SJCRH30 (cell line): ENCODE results near the gene PRSS33. TPM values are rescaled to one million over a fixed set of nuclear protein-coding genes. Genes with fewer than 3 reads are reported as not detected.

Source experiments
- DNase-seq, 2 experiments: peaks; one replicate each; pipeline ENCODE4 v3.0.0-alpha.2; 2015 to 2020
- H3K27ac ChIP-seq: fragments of 250-450 bp; sonication (Bioruptor Pico); 2 replicates; pipeline ENCODE4 v1.5.1; 2020; ENCODE audit warnings: mild to moderate bottlenecking, moderate library complexity
- H3K27me3 ChIP-seq: fragments of 250-450 bp; sonication (Bioruptor Pico); 2 replicates; pipeline ENCODE4 v1.5.1; 2020; ENCODE audit warnings: mild to moderate bottlenecking, moderate library complexity
- H3K36me3 ChIP-seq: fragments of 250-450 bp; sonication (Bioruptor Pico); 2 replicates; pipeline ENCODE4 v1.5.1; 2020; ENCODE audit warnings: mild to moderate bottlenecking, moderate library complexity
- H3K4me1 ChIP-seq: fragments of 250-450 bp; sonication (Bioruptor Pico); 2 replicates; pipeline ENCODE4 v1.5.1; 2020; ENCODE audit warnings: mild to moderate bottlenecking, moderate library complexity
- H3K4me3 ChIP-seq: fragments of 250-450 bp; sonication (Bioruptor Pico); 2 replicates; pipeline ENCODE4 v1.5.1; 2020; ENCODE audit warnings: mild to moderate bottlenecking, moderate library complexity
- H3K9me3 ChIP-seq: fragments of 250-450 bp; sonication (Bioruptor Pico); replicated peaks from 2 replicates; pipeline ENCODE4 v1.5.1; 2020; ENCODE audit warnings: mild to moderate bottlenecking, moderate library complexity
- total RNA-seq: library from RNA; depleted of rRNA; stranded (reverse); fragments of >200 nt; shearing (Covaris generic); gene quantifications from 2 replicates; pipeline ENCODE4 v1.2.3, GENCODE V29; 2014

PRSS33 gene
- total RNA-seq, 1 experiment from 2014 or later, result not detected

- Histone ChIP-seq H3K36me3 (peaks cover 84% of the 10 kb centered on the region), H3K27me3 (no peaks in the 10 kb centered on the region), H3K4me1 (peaks cover 6% of the 10 kb centered on the region; the same call in 1 of the 2 replicates), H3K4me3 (no peak overlapping the region), H3K9me3 (no peaks in the 10 kb centered on the region), H3K27ac (no peak overlapping the region)
- no peak for DNase-seq
Observed at GRCh38 chr16:2769675-2770056, 17.7 kb downstream of the PRSS33 start.

GRCh38 chr16:2769100-2769529, 18.2 kb downstream of the PRSS33 start:
- H3K4me1 ChIP-seq, result peaks cover 3% of the 10 kb centered on the region; the same call in 1 of the 2 replicates
- H3K4me3 ChIP-seq, result no peak overlapping the region
- no peaks in the 10 kb centered on the region for H3K27me3 ChIP-seq
- no peak for DNase-seq
- no peak overlapping the region for H3K27ac ChIP-seq
- peaks cover 87% of the 10 kb centered on the region for H3K36me3 ChIP-seq
- no peaks in the 10 kb centered on the region for H3K9me3 ChIP-seq

GRCh38 chr16:2768403-2769089, 18.8 kb downstream of the PRSS33 start:
- Histone ChIP-seq H3K4me1 (no peaks in the 10 kb centered on the region), H3K27ac (no peak overlapping the region), H3K9me3 (no peaks in the 10 kb centered on the region), H3K36me3 (peaks cover 89% of the 10 kb centered on the region), H3K4me3 (no peak overlapping the region), H3K27me3 (no peaks in the 10 kb centered on the region)
- no peak for DNase-seq

- Histone ChIP-seq H3K4me3 (no peak overlapping the region), H3K9me3 (no peaks in the 10 kb centered on the region), H3K27me3 (no peaks in the 10 kb centered on the region), H3K4me1 (no peaks in the 10 kb centered on the region), H3K27ac (no peak overlapping the region), H3K36me3 (peaks cover 91% of the 10 kb centered on the region)
- DNase-seq, result no peak
Observed at GRCh38 chr16:2767891-2768290, 19.5 kb downstream of the PRSS33 start.

DNA sequence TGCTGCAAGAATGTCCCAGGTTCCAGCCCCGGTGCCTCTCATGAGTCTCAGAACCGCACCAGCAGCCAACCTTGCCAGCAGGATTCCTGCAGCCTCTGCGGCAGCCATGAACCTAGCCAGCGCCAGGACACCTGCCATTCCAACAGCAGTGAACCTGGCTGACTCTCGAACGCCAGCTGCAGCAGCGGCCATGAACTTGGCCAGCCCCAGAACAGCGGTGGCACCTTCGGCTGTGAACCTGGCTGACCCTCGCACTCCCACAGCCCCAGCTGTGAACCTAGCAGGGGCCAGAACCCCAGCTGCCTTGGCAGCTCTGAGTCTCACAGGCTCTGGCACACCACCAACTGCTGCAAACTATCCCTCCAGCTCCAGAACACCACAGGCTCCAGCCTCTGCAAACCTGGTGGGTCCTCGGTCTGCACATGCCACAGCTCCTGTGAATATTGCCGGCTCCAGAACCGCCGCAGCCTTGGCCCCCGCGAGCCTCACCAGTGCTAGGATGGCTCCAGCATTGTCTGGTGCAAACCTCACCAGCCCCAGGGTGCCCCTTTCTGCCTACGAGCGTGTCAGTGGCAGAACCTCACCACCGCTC, 20.1 kb downstream of the PRSS33 start:
- H3K27me3 ChIP-seq, result no peaks in the 10 kb centered on the region
- H3K9me3 ChIP-seq, result no peaks in the 10 kb centered on the region
- H3K36me3 ChIP-seq, result peaks cover 98% of the 10 kb centered on the region
- no peak overlapping the region for H3K4me3 ChIP-seq
- no peaks in the 10 kb centered on the region for H3K4me1 ChIP-seq
- DNase-seq, result no peak
- H3K27ac ChIP-seq, result no peak overlapping the region

DNA sequence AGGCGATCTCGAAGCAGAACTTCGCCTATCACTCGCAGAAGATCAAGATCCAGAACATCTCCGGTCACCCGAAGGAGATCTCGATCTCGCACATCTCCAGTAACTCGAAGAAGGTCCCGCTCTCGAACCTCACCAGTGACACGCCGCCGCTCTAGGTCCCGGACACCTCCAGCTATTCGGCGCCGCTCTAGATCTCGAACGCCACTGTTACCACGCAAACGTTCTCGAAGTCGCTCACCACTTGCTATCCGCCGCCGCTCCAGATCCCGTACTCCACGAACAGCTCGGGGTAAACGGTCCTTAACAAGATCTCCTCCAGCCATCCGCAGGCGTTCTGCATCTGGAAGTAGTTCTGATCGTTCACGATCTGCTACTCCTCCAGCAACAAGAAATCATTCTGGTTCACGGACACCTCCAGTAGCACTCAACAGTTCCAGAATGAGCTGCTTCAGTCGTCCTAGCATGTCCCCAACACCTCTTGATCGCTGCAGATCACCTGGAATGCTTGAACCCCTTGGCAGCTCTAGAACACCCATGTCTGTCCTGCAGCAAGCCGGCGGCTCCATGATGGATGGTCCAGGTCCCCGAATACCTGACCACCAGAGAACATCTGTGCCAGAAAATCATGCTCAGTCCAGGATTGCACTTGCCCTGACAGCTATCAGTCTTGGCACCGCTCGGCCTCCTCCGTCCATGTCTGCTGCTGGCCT, 20.8 kb downstream of the PRSS33 start:
- H3K27ac ChIP-seq, result no peak overlapping the region
- H3K4me1 ChIP-seq, result no peaks in the 10 kb centered on the region
- no peak for DNase-seq
- H3K9me3 ChIP-seq, result no peaks in the 10 kb centered on the region
- no peak overlapping the region for H3K4me3 ChIP-seq
- peaks cover 98% of the 10 kb centered on the region for H3K36me3 ChIP-seq
- H3K27me3 ChIP-seq, result no peaks in the 10 kb centered on the region

GRCh38 chr16:2765462-2766404, 21.6 kb downstream of the PRSS33 start:
- Histone ChIP-seq H3K4me1 (no peaks in the 10 kb centered on the region), H3K36me3 (peaks cover 100% of the 10 kb centered on the region), H3K27me3 (no peaks in the 10 kb centered on the region), H3K27ac (no peak overlapping the region), H3K9me3 (no peaks in the 10 kb centered on the region), H3K4me3 (no peak overlapping the region)
- no peak for DNase-seq

- Histone ChIP-seq H3K27ac (no peak overlapping the region), H3K36me3 (peaks cover 100% of the 10 kb centered on the region)
- no peak for DNase-seq
Observed at GRCh38 chr16:2764718-2765117, 22.6 kb downstream of the PRSS33 start.

GRCh38 chr16:2763173-2763572, 24.2 kb downstream of the PRSS33 start:
- H3K36me3 ChIP-seq, result peaks cover 100% of the 10 kb centered on the region
- H3K9me3 ChIP-seq, result no peaks in the 10 kb centered on the region
- no peak overlapping the region for H3K4me3 ChIP-seq
- H3K27ac ChIP-seq, result no peak overlapping the region
- H3K4me1 ChIP-seq, result no peaks in the 10 kb centered on the region
- H3K27me3 ChIP-seq, result no peaks in the 10 kb centered on the region
- no peak for DNase-seq

More at GRCh38 chr16:2764718-2765117, 22.6 kb downstream of the PRSS33 start:
- no peaks in the 10 kb centered on the region for H3K9me3 ChIP-seq
- no peaks in the 10 kb centered on the region for H3K27me3 ChIP-seq
- no peaks in the 10 kb centered on the region for H3K4me1 ChIP-seq
- H3K4me3 ChIP-seq, result no peak overlapping the region

DNA sequence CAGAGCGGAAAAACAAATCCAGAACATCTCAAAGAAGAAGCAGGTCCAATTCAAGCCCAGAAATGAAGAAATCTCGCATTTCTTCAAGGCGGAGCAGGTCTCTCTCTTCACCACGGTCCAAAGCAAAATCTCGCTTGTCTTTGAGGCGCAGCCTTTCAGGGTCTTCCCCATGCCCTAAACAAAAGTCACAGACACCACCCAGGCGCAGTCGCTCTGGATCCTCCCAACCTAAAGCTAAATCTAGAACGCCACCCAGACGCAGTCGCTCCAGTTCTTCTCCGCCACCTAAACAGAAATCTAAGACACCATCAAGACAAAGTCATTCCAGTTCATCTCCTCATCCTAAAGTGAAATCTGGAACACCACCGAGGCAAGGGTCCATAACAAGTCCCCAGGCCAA, 24.6 kb downstream of the PRSS33 start:
- H3K27ac ChIP-seq, result no peak overlapping the region
- no peaks in the 10 kb centered on the region for H3K9me3 ChIP-seq
- DNase-seq, result no peak
- H3K27me3 ChIP-seq, result no peaks in the 10 kb centered on the region
- H3K36me3 ChIP-seq, result peaks cover 100% of the 10 kb centered on the region
- H3K4me3 ChIP-seq, result no peak overlapping the region
- H3K4me1 ChIP-seq, result no peaks in the 10 kb centered on the region

DNA sequence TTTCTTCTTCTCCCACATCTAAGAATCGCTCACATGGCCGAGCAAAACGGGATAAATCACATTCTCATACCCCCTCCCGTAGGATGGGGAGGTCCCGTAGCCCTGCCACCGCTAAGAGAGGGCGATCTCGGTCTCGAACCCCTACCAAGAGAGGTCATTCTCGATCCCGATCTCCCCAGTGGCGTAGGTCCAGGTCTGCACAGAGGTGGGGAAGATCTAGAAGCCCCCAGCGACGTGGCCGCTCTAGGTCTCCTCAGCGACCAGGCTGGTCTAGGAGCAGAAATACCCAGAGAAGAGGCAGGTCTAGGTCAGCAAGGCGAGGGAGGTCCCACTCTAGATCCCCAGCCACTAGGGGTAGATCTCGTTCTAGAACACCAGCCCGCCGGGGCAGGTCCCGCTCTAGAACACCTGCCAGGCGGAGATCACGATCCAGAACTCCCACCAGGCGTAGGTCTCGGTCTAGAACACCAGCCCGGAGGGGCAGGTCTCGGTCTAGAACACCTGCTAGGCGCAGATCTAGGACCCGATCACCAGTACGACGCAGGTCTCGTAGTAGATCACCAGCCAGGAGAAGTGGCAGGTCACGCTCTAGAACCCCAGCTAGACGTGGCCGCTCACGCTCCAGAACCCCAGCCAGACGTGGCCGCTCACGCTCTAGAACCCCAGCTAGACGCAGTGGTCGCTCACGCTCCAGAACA, 25.3 kb downstream of the PRSS33 start:
- no peak for DNase-seq
- no peaks in the 10 kb centered on the region for H3K9me3 ChIP-seq

DNA sequence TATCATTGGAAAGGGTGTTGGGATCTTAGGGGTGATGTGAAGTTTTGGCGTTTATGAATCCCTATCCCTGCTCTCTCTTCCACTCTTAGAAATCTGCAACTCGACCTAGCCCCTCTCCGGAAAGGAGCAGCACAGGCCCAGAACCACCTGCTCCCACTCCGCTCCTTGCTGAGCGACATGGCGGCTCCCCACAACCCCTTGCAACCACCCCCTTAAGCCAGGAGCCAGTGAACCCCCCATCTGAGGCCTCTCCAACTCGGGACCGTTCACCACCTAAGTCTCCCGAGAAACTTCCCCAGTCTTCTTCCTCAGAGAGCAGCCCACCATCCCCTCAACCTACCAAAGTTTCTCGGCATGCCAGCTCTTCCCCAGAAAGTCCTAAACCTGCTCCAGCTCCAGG, 25.9 kb downstream of the PRSS33 start:
- H3K4me3 ChIP-seq, result no peak overlapping the region
- no peaks in the 10 kb centered on the region for H3K27me3 ChIP-seq
- no peak for DNase-seq
- H3K4me1 ChIP-seq, result no peaks in the 10 kb centered on the region
- no peaks in the 10 kb centered on the region for H3K9me3 ChIP-seq
- no peak overlapping the region for H3K27ac ChIP-seq
- H3K36me3 ChIP-seq, result peaks cover 100% of the 10 kb centered on the region

More for the DNA sequence above, 25.3 kb downstream of the PRSS33 start:
- no peaks in the 10 kb centered on the region for H3K4me1 ChIP-seq
- no peaks in the 10 kb centered on the region for H3K27me3 ChIP-seq
- H3K36me3 ChIP-seq, result peaks cover 100% of the 10 kb centered on the region
- no peak overlapping the region for H3K4me3 ChIP-seq
- no peak overlapping the region for H3K27ac ChIP-seq

DNA sequence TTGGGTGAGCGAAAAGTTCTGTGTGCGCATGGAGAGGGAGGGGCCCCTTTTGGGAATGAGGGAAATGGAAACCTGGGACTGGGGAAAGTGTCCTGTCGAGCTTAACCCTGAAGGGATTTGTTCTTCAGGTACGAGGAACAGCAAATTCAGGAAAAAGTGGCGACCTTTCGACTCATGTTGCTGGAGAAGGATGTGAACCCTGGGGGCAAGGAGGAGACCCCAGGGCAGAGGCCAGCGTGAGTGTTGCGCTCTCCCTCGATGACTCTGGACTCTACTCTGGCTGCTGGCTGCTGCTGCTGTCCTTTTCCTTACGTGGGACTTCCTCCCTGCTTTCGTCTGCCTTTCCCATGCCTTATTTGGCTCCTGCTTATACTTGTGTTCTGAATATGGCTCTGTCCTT, 30.0 kb downstream of the PRSS33 start:
- no peak overlapping the region for H3K27ac ChIP-seq
- H3K36me3 ChIP-seq, result peaks cover 83% of the 10 kb centered on the region
- no peaks in the 10 kb centered on the region for H3K9me3 ChIP-seq
- no peak overlapping the region for H3K4me3 ChIP-seq
- DNase-seq, result no peak
- H3K27me3 ChIP-seq, result no peaks in the 10 kb centered on the region
- peaks cover 6% of the 10 kb centered on the region; the same call in 1 of the 2 replicates for H3K4me1 ChIP-seq
